Mucosa of stomach (tissue), 1 donor: Measurements from ENCODE around the gene GRM5.

ENCODE experiments used
- H3K27me3 ChIP-seq: one replicate; pipeline ENCODE4 v1.7.0; 2013; ENCODE audit warnings: mild to moderate bottlenecking, low read length; ENCODE audit not compliant: control insufficient read depth, insufficient read depth
- H3K36me3 ChIP-seq: one replicate; pipeline ENCODE4 v1.7.0; 2013; ENCODE audit warnings: low read length; ENCODE audit not compliant: control insufficient read depth, insufficient read depth
- H3K4me1 ChIP-seq: one replicate; pipeline ENCODE4 v1.7.0; 2013; ENCODE audit warnings: mild to moderate bottlenecking, low read length; ENCODE audit not compliant: control insufficient read depth, insufficient read depth
- H3K4me3 ChIP-seq: one replicate; pipeline ENCODE4 v1.7.0; 2013; ENCODE audit warnings: low read length
- H3K9ac ChIP-seq: one replicate; pipeline ENCODE4 v1.7.0; 2013; ENCODE audit warnings: mild to moderate bottlenecking, low read length, moderate library complexity
- H3K9me3 ChIP-seq: one replicate; pipeline ENCODE4 v1.7.0; 2013; ENCODE audit warnings: mild to moderate bottlenecking, low read length, moderate library complexity; ENCODE audit not compliant: control insufficient read depth
- donor health status: Pancreatic carcinoma.

The GRM5 gene

DNA sequence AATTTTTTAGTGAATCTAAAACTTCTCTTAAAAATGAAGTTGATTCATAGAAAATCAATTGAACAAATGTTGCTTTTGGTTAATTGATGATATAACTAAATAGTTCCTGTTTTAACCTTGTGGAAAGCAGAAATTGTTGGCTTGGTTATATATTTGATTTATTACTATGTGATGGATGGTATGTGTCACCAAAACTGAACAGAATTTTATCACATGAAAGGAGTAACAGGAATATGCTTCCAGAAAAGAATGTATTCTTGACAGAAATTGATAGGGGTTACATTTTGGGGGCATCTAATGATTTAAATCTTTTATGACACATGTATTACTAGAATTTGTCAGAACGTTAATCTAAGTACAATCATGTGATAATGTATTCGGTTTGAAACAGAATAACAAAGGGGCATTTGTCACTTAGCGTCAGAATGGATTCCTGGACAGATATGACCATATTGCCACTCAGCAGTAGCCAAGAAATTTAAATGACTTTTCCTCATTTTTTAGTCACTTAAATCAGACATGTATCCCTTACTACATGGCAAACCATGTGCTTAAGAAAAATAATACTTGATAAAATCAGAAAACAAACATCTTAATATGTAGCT, 295.2 kb downstream of the GRM5 start:
- Histone ChIP-seq H3K36me3 (no peaks in the 10 kb centered on the region), H3K9ac (no peak overlapping the region), H3K27me3 (no peaks in the 10 kb centered on the region), H3K4me1 (no peaks in the 10 kb centered on the region), H3K4me3 (no peak overlapping the region), H3K9me3 (no peaks in the 10 kb centered on the region)

DNA sequence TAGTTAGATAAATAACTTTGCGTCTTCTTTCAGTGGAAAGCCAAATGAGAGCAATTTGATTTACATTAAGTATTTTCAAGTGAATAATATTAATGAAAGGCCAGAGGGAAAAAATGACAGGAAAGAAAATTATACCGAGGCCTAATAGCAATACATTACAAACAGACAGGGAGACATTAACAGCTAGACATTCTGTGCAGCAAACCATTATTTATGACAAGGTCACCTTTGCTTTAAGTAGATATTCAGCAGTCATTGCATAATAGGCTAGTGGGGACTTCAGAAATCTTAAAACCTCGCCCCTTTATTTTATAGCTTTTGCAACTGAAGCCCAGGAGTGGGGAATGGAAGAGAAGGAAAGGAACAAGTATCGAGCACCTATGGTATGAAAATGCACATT, 321.6 kb downstream of the GRM5 start:
- no peak overlapping the region for H3K4me3 ChIP-seq
- no peaks in the 10 kb centered on the region for H3K27me3 ChIP-seq
- no peaks in the 10 kb centered on the region for H3K4me1 ChIP-seq
- H3K9me3 ChIP-seq: no peaks in the 10 kb centered on the region
- H3K9ac ChIP-seq: no peak overlapping the region
- no peaks in the 10 kb centered on the region for H3K36me3 ChIP-seq

DNA sequence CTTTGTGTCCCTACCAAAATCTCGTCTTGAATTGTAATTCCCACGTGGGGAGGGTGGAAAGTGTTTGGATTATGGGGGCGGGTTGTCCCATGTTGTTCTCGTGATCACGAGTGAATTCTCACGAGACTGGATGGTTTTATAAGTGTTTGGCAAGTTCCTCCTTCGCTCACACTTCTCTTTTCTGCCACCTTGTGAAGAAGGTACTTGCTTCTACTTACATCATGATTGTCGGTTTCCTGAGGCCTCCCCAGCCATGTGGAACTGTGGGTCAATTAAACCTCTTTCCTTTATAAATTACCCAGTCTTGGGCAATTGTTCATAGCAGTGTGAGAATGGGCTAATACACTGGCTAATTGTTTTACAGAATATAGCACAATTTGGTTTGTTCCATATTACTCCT, 326.3 kb downstream of the GRM5 start:
- H3K9ac ChIP-seq: no peak overlapping the region
- H3K27me3 ChIP-seq: no peaks in the 10 kb centered on the region
- H3K4me3 ChIP-seq: no peak overlapping the region
- H3K4me1 ChIP-seq: no peaks in the 10 kb centered on the region
- no peaks in the 10 kb centered on the region for H3K36me3 ChIP-seq
- H3K9me3 ChIP-seq: no peaks in the 10 kb centered on the region

DNA sequence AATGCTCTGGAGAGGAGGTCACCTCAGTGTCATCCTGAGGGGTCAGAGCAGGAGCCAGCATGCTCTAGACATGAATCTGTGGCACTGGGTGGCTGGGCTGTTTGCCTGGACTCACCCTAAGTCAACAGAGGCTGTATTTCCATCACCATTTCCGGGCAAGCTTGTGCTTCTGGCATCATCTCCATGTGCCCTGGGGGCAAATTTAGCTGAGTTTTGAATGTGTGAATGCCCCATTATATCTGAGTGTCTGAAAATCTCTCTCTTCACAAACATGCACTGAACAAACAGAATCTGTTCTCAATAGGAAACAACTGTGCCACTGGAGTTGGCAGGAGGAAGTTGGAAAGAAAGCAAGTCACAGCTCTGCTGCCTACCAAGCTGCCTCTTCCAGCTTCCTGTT, 356.2 kb downstream of the GRM5 start:
- Histone ChIP-seq H3K36me3 (no peaks in the 10 kb centered on the region), H3K9me3 (no peaks in the 10 kb centered on the region), H3K4me3 (no peak overlapping the region), H3K4me1 (no peaks in the 10 kb centered on the region), H3K27me3 (no peaks in the 10 kb centered on the region), H3K9ac (no peak overlapping the region)

DNA sequence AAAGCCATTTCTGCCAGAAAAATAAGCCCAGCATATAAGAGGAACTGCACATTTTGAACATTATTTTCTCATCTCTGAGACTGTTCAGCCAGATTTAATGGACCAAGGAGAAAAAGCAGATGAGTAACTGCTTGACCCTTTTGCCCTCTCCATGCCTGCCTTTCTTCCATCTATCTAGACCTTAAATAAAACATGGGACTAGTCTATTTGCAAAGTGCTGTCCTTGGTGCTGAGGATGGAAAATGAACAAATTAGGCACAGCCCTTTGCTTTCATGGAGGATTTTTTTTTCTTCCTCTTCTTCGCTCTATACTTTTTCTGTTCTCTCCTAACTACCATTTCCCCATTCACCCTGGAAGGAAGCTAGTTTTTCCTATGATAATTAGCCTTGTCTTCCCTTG, 361.3 kb downstream of the GRM5 start:
- no peaks in the 10 kb centered on the region for H3K9me3 ChIP-seq
- no peak overlapping the region for H3K4me3 ChIP-seq
- no peaks in the 10 kb centered on the region for H3K27me3 ChIP-seq
- H3K9ac ChIP-seq: no peak overlapping the region
- no peaks in the 10 kb centered on the region for H3K4me1 ChIP-seq
- no peaks in the 10 kb centered on the region for H3K36me3 ChIP-seq

DNA sequence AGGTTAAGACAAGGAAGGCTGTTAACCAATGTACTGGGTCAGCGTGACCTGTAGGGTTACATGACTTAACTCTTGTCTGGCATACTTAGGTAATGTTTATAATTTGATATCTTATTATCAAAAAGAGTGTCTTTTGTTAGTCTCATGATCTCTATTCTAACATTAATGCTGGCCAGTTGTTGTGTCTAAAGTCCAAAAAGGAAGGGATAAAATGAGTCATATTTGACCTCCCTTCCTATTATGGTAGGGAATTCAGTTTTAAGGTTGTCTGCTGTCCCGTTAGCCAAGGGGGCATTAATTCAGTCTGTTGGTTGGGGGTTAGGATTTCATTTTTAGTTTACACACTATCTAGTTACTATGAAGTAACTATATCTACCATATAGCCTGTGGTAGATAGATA, 364.0 kb downstream of the GRM5 start:
- H3K4me3 ChIP-seq: no peak overlapping the region
- no peaks in the 10 kb centered on the region for H3K4me1 ChIP-seq

DNA sequence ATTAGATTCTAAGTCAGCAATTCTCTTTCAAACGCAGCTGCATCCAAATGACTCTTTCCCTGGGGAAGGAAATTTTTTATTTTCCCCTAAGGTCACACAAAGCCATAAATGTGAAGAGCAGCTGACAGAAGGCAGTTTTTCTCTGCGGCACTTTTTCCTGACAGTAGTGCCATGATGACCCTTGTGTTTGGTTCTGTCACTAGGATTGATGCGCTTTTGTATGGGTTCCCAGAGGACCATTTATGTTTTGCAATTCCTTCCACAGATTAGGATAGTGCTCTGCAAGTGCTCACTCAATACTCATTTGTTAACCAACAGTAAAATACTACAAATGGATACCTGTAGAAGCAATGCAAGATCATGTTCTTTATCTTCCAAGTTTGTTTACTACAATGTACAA, 368.6 kb downstream of the GRM5 start:
- H3K4me3 ChIP-seq: no peak overlapping the region
- H3K4me1 ChIP-seq: no peaks in the 10 kb centered on the region
- H3K9ac ChIP-seq: no peak overlapping the region
- H3K36me3 ChIP-seq: no peaks in the 10 kb centered on the region
- no peaks in the 10 kb centered on the region for H3K27me3 ChIP-seq
- H3K9me3 ChIP-seq: no peaks in the 10 kb centered on the region

More for the DNA sequence above, 364.0 kb downstream of the GRM5 start:
- Histone ChIP-seq H3K9ac (no peak overlapping the region), H3K9me3 (no peaks in the 10 kb centered on the region), H3K36me3 (no peaks in the 10 kb centered on the region), H3K27me3 (no peaks in the 10 kb centered on the region)

DNA sequence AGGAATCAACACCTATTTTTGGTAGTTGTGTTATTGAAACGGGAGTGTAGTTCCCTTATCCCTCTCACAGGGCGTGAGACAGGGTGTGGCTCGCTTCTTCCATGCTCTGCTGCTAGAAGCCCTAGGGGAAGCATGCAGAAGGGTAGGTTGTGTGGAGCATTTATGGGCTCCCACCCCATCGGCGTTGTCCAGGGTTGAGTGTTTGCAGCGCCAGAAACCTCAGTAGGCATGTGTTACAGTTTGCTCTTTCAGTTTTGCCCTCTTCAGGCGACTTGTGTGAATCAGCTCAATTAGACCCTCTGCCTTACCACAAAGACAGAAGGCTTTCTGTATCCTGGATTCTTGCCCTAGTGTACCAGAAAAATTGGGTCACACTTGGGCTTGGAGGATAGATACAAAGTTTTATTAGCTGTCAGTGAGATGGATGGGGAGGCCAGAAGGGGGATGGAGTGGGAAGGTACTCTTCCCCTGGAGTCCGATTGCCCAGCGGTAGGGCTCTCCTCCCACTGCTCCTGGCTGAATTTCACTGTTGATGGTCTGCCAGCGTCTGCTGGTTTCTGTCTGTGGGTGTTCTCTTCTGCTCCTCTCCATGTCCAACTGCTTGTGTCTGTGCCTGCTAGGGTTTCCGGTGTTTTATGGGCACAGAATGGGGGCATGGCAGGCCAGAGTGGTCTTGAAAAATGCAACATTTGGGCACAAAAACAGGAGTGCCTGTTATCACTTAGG, 369.9 kb downstream of the GRM5 start:
- no peaks in the 10 kb centered on the region for H3K36me3 ChIP-seq
- no peaks in the 10 kb centered on the region for H3K27me3 ChIP-seq
- no peaks in the 10 kb centered on the region for H3K9me3 ChIP-seq
- no peaks in the 10 kb centered on the region for H3K4me1 ChIP-seq
- no peak overlapping the region for H3K4me3 ChIP-seq
- no peak overlapping the region for H3K9ac ChIP-seq

DNA sequence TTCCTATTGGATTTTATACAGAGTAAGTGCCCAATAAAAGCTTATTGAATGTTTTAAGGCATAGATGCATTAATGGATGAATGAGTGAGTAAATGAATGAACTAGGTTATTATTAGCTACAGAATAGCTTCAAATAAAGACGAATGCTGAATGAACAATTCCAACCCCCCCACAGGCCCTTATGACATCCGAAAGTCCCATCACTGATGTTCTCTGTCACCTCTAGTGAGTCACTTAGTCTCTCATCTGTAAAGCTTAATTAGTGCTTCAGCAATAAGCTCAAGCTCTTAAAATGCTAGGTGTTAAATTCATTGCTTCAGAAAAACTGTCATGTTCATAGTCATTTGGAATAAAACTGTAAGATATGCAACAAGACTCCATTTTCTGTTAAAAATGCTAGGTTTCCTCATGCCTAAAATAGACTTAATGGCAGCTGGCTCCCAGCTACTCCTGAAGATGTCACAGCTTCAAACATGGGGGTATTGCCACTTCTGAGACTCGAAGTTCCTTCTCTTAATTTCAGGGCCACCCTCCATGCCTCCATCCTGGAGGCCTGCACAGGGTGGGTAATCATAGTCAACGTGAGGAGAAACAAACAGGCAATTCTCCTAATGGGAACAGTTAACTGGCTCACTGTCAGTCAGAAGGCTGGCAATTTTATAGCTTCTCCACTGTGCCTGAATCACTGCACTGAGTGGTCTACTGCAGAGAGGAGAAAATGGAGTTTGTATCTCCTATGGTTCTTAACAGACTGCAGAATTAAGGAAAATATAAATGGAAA, 373.3 kb downstream of the GRM5 start:
- Histone ChIP-seq H3K36me3 (no peaks in the 10 kb centered on the region), H3K4me3 (no peak overlapping the region), H3K9ac (no peak overlapping the region), H3K4me1 (no peaks in the 10 kb centered on the region), H3K9me3 (no peaks in the 10 kb centered on the region), H3K27me3 (no peaks in the 10 kb centered on the region)

DNA sequence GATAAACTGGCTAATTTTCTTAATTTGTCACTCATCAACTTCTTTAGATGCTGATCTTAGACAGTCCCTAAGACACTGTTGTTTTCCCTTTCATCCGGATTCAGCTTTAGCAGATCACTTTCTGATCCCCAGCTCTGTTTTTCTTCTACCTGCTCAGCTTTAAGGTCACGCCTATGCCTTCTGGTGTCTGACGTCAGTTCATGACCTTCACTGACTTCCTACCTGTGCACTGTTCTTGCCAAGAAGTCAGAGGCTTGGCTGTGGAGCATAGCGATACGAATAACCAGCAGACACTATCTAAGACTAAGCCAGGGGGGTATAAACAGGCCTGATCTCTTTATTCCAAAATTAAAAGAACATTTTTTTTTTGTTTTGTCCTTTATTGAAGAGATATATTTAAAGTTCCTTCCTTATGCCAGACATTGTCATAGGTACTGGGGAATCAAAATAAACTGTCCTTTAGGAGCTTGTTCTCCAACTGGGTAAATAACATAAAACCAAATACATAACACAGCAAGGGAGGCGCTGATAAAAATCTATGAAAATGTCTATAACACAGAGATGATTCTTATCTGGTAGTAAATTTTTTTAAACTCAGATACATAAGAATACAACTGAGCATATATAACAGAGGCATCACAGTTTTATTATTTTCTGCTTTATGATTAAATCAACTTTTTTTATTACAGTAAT, 376.1 kb downstream of the GRM5 start:
- H3K9ac ChIP-seq: no peak overlapping the region
- H3K9me3 ChIP-seq: no peaks in the 10 kb centered on the region
- no peak overlapping the region for H3K4me3 ChIP-seq
- H3K4me1 ChIP-seq: no peaks in the 10 kb centered on the region
- H3K36me3 ChIP-seq: no peaks in the 10 kb centered on the region
- H3K27me3 ChIP-seq: no peaks in the 10 kb centered on the region

DNA sequence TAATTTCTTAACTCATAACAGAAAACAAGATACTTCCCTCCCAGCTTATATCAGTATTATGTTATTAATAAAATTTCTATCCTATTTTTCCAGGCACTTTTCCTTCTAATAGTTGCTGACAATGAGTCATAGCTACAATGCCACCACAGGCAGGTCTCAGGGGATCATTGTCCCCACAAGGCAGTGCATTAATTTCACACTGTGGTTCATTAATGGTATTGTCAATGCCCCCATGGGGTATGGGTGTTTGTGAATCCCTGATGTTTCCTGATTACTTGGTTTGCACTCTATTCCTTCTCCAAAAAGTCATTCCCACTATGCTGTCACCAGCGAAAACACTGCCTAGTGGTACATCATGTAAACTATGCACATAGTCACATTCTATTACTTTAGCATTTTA, 382.8 kb downstream of the GRM5 start:
- Histone ChIP-seq H3K9me3 (no peaks in the 10 kb centered on the region), H3K9ac (no peak overlapping the region), H3K36me3 (no peaks in the 10 kb centered on the region), H3K27me3 (no peaks in the 10 kb centered on the region), H3K4me1 (no peaks in the 10 kb centered on the region), H3K4me3 (no peak overlapping the region)

DNA sequence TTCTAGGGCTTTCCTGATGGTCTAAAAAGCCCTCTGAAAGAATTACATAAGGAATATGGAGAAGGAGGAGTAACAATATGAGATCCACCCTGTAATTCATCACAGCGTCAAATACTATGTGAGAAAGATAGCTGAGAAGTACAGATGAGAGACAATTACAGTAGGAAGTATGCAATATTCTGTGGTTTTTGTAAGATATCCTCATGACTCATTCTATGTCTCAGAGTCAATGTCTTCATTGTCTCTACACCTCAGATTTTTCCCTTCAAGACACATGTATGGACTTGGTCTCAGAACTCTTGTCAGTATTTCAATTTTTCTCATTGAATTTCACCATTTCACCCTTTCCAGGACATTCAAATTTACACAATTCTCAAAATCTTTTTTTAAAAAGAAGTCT, 385.0 kb downstream of the GRM5 start:
- H3K9me3 ChIP-seq: no peaks in the 10 kb centered on the region
- no peaks in the 10 kb centered on the region for H3K36me3 ChIP-seq
- H3K27me3 ChIP-seq: no peaks in the 10 kb centered on the region
- no peak overlapping the region for H3K9ac ChIP-seq
- no peak overlapping the region for H3K4me3 ChIP-seq
- no peaks in the 10 kb centered on the region for H3K4me1 ChIP-seq
